Fibroblast of the conjunctiva (primary cell): ENCODE results near the gene LILRA6.
"Not testable (repeated sequence)": the region's sequence is repeated elsewhere in the genome, so short reads cannot be mapped to it uniquely, and the experiment has no call there.

Experiments used
- DNase-seq: peaks from one replicate; pipeline ENCODE4 v3.0.0-alpha.2; 2010; ENCODE audit warnings: low read depth

LILRA6 gene

DNA sequence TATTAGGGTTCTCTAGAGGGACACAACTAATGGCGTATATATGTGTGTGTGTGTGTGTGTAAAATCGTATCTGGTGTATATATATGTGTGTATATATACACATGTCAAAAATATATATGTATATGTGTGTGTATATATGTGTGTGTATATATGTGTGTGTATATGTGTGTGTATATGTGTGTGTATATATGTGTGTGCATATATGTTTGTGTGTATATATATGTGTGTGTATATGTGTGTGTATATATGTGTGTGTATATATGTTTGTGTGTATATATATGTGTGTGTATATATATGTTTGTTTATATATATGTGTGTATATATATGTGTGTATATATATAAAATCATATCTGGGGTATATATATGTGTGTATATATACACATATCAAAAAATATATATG is 19.9 kb upstream of the LILRA6 start:
- no peak for DNase-seq

GRCh38 chr19:54262066-54262465 is 19.5 kb upstream of the LILRA6 start:
- no peak for DNase-seq

GRCh38 chr19:54257116-54257480 is 14.5 kb upstream of the LILRA6 start, which contains the start of gene LILRB5:
LILRB5 (minus strand) TSS chr19:54257273; CDS start chr19:54257193, 80 bp downstream.
- DNase-seq: no peak

GRCh38 chr19:54256250-54257115 is 13.9 kb upstream of the LILRA6 start:
- DNase-seq: no peak

- DNase-seq: no peak
Observed at GRCh38 chr19:54255105-54255775, 12.7 kb upstream of the LILRA6 start.

DNA sequence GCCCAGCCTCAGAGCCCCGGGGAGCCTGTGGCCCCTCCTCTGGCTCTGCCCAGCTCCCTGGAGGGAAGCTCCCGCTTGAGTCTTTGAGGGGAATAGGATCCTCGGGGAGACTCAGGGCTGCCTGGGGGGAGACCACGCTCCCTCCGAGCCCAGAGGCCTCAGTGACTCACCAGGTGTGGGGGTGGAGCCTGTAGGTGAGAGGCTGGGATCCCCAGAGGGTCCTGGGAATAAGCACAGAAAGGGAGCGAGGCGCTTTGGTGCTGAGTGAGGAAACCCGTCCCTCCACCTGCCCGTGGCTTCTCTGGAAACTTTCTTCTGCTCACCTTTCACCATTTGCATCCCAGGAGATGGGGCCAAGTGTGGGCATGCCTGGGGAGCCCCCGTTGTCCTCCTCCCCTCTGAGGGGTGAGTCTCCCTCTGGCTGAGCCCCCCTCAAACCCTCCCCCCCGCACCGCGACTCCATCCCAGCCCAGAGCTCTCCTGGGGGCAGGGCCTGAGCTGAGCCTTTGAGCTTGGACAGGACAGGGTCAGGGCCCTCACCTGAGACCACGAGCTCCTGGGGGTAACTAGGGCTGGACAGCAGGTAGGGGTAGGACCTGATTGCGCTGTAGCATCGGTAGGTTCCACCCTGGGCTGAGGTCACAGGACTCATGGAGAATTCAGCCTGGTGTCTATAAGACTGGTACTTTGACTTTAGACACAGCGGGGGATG is 11.8 kb upstream of the LILRA6 start:
- DNase-seq: no peak

DNA sequence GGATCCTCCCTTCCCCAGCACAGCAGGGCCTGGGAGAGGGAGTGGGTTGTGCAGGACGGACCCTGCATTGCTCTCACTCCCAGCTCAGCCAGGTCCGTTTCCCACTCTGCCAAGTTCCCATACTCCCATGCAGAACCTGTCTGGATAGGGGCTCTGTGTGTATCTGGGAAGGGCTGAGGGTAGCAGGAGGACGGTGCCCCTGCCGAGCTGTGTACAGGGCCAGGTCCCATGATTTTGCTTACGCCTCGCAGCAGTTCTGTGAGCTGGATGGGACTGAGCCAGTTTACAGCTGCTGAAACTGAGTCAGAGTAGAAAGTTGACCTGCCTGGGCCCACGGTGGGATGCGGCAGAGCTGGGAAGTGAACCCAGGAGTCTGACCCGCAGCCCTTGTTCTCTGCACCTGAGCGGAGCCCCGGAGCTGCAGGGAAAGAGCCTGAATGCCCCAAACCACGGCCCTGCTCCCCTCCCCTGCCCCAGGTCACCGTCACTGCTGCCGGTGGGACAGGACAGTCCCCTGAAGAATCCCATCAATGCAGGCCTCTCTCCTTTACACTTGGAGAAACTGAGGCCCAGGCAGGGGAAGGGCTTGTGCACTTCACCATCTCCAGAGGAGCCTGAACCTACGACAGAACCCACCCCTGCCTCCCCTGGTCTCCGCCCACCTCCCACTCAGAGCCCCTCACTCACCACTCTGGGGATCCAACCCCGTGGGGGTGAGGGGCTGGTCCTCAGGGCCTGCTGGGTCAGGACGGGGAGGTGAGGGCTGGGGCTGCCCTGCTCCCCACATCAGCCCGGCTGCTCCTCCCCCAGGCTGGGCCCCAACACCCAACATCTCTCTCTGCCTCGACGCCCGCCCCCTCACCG is 11.0 kb upstream of the LILRA6 start:
- no peak for DNase-seq

- DNase-seq: no peak
Observed at GRCh38 chr19:54252845-54253244, 10.3 kb upstream of the LILRA6 start.

DNA sequence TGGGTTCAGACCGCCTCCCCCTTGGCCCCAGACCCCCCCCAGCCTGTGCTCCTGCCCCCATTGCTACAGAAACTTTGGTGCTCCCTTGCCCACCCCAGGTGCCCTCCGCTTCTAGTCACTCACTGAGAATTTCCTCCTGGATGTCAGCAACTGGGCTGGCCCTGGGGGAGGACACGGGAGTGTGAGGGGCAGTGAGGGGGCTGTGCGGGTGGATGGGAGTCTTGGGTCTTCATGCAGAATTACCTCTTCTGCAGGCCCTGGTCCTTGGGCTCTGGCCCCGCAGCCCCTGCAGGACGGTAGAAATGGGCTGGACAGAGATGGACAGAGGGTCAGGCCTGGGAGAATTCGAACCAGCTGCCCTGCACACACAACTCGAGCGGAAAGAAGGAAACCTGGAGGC is 9.7 kb upstream of the LILRA6 start:
- DNase-seq: no peak

DNA sequence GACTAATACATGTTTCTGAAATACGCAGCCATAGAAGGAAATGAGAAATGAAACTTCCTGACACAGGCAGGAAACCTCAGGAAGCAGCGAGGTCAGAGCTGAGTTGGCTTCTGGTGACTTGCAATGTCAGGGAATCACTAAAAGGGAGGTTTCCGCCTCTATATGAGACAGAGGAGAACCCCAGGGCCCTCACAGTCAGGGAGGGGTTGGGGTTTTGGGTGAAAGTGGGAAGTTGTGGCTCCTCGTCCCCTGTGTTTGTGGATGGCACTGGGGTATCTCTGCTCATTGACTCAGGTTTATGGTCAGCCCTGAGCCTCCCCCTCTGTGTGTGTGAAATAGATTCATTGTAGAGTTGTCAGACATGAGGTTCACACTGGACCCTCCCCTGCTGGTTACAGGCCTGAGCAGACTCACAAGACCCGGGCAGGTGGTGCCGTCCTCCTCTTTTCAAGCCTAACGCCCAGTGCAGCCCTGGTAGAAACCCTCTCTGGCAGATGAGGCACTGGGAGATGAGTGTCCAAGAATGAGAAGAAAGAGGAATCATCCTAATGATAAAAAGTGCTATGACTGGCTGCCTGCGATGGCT is 5.5 kb upstream of the LILRA6 start:
- DNase-seq: no peak

GRCh38 chr19:54247106-54247930 is 4.7 kb upstream of the LILRA6 start:
- no peak for DNase-seq

- DNase-seq: no peak
Observed at GRCh38 chr19:54245936-54246335, 3.3 kb upstream of the LILRA6 start.

DNA sequence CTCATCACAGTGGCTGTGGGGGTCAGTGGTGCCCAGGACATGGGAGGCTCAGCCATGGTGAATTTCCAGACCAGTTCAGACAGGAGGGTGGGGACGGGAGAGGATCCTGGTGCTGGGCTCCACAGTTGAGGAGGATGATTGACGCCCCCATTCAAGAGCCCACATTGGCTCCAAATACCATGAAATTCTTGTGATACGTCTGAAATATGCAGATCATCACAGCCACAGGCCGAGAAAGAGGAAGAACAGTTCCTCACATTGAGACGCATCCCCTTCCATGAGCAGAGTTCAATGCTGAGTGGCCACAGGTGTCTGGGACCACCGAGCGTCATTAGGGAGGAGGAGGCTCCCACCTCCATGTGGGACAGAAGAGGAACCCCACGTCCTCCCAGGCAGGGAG is 1.2 kb upstream of the LILRA6 start:
- not testable (repeated sequence) for DNase-seq

DNA sequence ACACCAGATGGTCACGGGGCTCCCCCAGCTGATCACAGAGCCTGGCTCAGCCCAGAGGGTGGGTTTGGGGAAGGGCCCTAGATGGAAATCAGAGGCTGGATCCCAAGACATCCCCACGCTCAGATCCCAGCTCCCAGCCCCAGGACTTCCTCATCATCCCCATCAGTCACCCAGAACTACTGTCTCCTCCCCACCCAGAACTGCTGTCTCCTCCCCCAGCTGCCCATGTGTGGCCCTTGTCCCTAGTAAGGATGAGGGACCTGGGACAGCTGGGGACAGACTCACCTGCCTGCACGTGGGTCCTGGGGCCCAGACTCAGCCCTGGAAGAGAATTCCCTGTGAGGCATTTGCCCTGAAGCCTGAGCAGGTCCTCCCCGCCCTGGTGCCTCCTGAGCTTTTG is 356 bp downstream of the LILRA6 start:
- DNase-seq: not testable (repeated sequence)

DNA sequence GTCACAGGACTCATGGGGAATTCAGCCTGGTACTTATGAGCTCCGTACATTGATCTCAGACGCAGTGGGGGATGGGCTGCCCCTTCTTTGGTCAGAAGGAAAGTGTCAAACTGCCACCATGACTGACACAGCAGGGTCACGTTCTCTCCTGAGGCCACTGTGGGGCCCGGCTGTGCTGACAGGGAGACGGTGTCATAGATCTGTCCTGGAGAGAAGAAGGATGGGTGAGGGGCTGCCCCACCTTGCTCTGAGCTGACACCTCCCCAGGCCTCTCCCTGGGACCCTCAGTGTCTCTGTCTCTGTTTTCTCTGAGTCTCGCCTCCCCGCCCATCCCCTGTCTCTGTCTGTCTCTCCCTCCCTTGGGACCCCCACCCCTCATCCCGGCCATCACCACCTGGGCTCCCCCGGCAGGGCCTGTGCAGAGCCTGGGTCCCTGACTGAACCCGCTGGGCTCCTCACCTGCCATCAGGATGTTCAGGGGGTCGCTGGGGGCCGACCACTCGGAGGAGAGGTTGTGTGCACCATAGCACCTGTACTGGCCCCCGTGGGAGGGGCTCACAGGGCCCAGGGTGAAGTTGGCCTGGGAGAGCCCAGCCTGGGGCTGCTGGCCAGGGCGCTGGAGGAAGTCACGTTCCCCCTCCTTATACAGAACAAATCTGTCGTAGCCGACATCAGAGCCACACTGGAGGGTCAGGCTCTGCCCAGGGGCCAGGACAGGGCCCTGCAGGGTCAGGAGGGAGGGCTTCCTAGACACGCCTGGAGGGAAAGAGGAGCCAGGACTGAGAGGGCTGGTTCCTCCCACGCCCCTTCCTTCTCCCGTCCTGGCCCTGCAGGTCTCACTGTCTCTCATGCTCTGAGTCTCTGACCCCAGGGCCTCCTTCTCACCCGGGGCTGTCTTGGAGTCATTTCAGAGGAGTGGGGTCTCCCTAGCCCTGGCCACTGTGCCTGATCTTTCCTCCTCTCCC is 1.9 kb downstream of the LILRA6 start:
- not testable (repeated sequence) for DNase-seq

DNA sequence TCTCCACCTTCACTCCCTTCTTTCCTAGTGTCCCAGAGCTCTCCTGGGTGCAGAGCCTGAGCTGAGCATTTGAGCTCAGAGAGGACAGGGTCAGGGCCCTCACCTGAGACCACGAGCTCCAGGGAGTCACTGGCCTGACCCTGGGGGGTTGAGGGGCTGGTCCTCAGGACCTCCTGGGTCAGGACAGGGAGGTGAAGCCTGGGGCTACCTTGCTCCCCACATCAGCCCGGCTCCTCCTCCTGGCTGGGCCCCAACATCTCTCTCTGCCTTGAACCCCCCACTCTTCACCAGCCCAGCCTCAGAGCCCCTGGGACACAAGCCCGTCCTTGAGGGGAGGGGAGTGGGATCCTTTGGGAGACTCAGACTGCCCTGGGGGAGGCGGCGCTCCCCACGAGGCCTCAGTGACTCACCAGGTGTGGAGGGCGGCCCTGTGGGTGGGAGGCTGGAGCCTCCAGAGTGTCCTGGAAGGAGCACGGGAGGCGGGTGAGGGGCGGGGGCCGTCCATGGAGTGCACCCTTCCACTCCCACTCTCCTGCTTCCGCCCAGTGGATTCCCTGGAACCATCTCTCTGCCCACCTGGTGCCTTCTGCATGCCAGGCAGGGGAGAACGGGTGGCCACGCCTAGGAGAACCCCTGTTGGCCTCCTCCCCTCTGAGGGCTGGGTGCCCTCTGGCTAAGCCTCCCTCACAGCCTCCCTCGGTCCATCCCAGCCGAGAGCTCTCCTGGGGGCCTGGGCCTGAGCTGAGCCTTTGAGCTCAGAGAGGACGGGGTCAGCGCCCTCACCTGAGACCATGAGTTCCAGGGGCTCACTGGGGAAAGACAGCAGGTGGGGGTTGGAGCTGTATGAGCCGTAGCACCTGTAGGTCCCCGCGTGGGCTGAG is 2.9 kb downstream of the LILRA6 start:
- DNase-seq: not testable (repeated sequence)

DNA sequence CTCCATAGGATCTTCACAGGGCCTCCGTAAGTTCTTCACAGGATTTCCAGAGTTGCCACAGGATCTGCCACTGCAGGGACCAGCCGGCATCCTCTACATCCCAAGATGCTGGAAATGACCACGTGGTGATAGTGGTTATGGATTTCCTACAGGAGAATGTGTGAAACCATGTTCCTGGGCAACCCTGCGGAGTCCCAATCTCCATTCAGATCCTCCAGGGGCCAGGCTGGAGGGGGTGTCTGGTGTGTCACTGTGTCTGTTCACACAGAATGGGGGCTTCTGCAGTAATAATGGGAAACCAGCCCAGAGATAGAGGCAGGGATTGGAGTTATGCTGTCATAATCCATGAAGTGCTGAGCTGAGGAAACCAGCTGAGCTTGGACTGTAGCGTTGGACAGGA is 8.6 kb downstream of the LILRA6 start:
- no peak for DNase-seq
